H1 (cell line): ENCODE measurements around the gene MED12L.

Source experiments
- CTCF ChIP-seq, 3 experiments: IDR thresholded peaks; 1 replicate in 2 of 3; 2 replicates in 1 of 3; pipeline versions ENCODE4 v1.5.1 to v1.6.1; 2011; ENCODE audit warnings: low read length in 3 of 3, mild to moderate bottlenecking in 3 of 3, inconsistent platforms in 2 of 3, low read depth in 1 of 3, moderate library complexity in 1 of 3; ENCODE audit not compliant: insufficient read depth in 1 of 3; ENCODE audit errors: control extremely low read depth in 1 of 3
- EP300 ChIP-seq, 2 experiments: IDR thresholded peaks; 1 replicate in 1 of 2; 2 replicates in 1 of 2; pipeline ENCODE4 v1.6.1; 2011 to 2012; ENCODE audit warnings: low read depth in 2 of 2, low read length in 2 of 2, mild to moderate bottlenecking in 2 of 2, borderline replicate concordance in 1 of 2, inconsistent platforms in 1 of 2, moderate library complexity in 1 of 2
- EZH2 ChIP-seq: fragments of 200-600 bp; sonication (generic); IDR thresholded peaks from 2 replicates; pipeline ENCODE4 v1.7.1; 2012; ENCODE audit warnings: low read depth, mild to moderate bottlenecking, moderate library complexity, low read length, inconsistent platforms; ENCODE audit not compliant: severe bottlenecking
- PHF8 ChIP-seq: fragments of 200-600 bp; sonication (generic); conservative IDR thresholded peaks from 2 replicates; pipeline ENCODE4 v1.7.1; 2012; ENCODE audit warnings: low read depth, mild to moderate bottlenecking, inconsistent platforms, low read length, moderate library complexity
- TAF1 ChIP-seq: IDR thresholded peaks from 2 replicates; pipeline ENCODE4 v1.6.1; 2011; ENCODE audit warnings: mild to moderate bottlenecking, low read depth, low read length

- TF ChIP-seq TAF1 (no peak), EP300 (IDR thresholded peaks at IDR 0.05; ENCODE audit: borderline replicate concordance in 1 of 2, low read depth in 2 of 2, low read length in 2 of 2) (no peak), EZH2 (no peak), CTCF (IDR thresholded peaks at IDR 0.05; ENCODE audit: control extremely low read depth in 1 of 3, insufficient read depth in 1 of 3, low read depth in 1 of 3, low read length in 3 of 3) (no peak), PHF8 (no peak)
These were observed 179.7 kb downstream of the MED12L start for GRCh38 chr3:151265166-151265565.
